Body of pancreas (tissue), 4 donors: ENCODE measurements around the gene SLC9A8.

Experiments used
- CTCF ChIP-seq, 7 experiments: fragments of 450-650 bp in 4 of 7; fragments of 200-600 bp in 3 of 7; sonication (generic) in 3 of 7; IDR thresholded peaks; one replicate each; pipeline ENCODE4 v1.5.1; 2016 to 2019; ENCODE audit warnings: antibody characterized with exemption in 7 of 7
- POLR2A ChIP-seq, 3 donors: fragments of 450-650 bp; IDR thresholded peaks; one replicate each; pipeline ENCODE4 v1.6.1; 2016; ENCODE audit warnings: antibody characterized with exemption in 3 of 3, mild to moderate bottlenecking in 2 of 3

DNA sequence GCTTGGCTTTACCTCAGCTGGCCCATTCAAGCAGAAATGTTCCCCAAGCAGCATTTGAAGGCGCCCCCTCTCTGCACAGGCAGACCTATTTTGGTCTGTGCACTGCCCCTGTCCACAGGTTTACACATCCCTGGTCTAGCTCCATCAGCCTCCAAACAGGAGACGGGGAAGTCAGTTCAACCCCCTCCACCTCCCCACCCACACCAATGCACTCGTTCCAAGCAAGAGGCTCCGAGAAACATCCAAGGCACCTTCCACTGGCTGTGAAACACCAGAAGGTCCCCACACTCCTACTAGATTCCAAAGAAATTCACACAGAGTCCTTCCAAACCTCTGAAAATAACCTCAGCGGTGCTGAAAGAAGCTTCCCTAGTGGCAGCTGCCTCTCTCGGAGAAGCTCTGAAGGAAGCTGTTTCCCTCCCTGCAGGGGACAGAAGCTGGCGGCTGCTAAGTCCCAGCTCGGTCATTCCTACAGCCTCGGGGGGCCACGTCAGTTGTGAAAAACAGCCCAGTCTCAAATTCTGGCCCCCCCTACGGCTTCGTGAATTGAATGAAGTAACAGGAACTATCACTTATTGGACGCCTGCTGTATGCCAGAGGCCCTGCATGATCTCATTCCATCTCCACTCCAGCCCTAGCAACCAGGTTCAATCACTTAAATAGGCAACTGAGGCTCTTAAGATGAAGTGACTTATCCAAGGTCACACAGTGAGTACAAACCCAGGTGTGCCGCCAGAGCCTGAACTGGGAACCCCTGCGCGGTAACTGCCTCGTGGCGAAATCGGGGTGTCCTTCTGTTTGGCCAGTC is 101.9 kb downstream of the SLC9A8 start:
- TF ChIP-seq CTCF (IDR thresholded peaks at IDR 0.05) (no peak), POLR2A (IDR thresholded peaks at IDR 0.05) (peak in 1 of 3 donors; percentile 59)
